Smooth muscle cell (in vitro differentiated cells): ENCODE results near the gene GBE1. TPM values are rescaled to one million over a fixed set of nuclear protein-coding genes. Genes with fewer than 3 reads are reported as not detected.

Experiments used
- DNase-seq: peaks from one replicate; lab custom pipeline; 2025; ENCODE audit not compliant: unreplicated experiment; lab: John Stamatoyannopoulos, UW
- H2AFZ ChIP-seq: fragments of 200-600 bp; sonication (generic); 2 replicates; pipeline ENCODE4 v1.6.0; 2016; ENCODE audit warnings: antibody characterized with exemption, low read depth, mild to moderate bottlenecking
- H3F3A ChIP-seq: fragments of 200-600 bp; sonication (generic); 2 replicates; pipeline ENCODE4 v1.6.0; 2017; ENCODE audit warnings: antibody characterized with exemption, low read depth
- H3K27ac ChIP-seq: fragments of 200-600 bp; sonication (generic); 2 replicates; pipeline ENCODE4 v1.5.1; 2016; ENCODE audit warnings: low read depth, mild to moderate bottlenecking
- H3K27me3 ChIP-seq: fragments of 200-600 bp; sonication (generic); 2 replicates; pipeline ENCODE4 v1.6.1; 2016; ENCODE audit warnings: low read depth, mild to moderate bottlenecking
- H3K36me3 ChIP-seq: fragments of 200-600 bp; sonication (generic); 2 replicates; pipeline ENCODE4 v1.5.1; 2016; ENCODE audit warnings: low read depth
- H3K4me1 ChIP-seq: fragments of 200-600 bp; sonication (generic); 2 replicates; pipeline ENCODE4 v1.5.1; 2016; ENCODE audit warnings: low read depth
- H3K4me2 ChIP-seq: fragments of 200-600 bp; sonication (generic); 2 replicates; pipeline ENCODE4 v1.6.0; 2016; ENCODE audit warnings: mild to moderate bottlenecking
- H3K4me3 ChIP-seq: fragments of 200-600 bp; sonication (generic); 2 replicates; pipeline ENCODE4 v1.5.1; 2016; ENCODE audit warnings: mild to moderate bottlenecking
- H3K79me2 ChIP-seq: fragments of 200-600 bp; sonication (generic); 2 replicates; pipeline ENCODE4 v1.6.0; 2016; ENCODE audit warnings: low read depth, mild to moderate bottlenecking
- H3K9ac ChIP-seq: fragments of 200-600 bp; sonication (generic); 2 replicates; pipeline ENCODE4 v1.6.0; 2016; ENCODE audit warnings: low read depth
- H3K9me3 ChIP-seq: fragments of 200-600 bp; sonication (generic); replicated peaks from 2 replicates; pipeline ENCODE4 v1.5.1; 2016; ENCODE audit warnings: low read depth
- H4K20me1 ChIP-seq: fragments of 200-600 bp; sonication (generic); 2 replicates; pipeline ENCODE4 v1.6.0; 2016; ENCODE audit warnings: low read depth
- WGBS: methylation state at CpG from one replicate; pipeline ENCODE4 v1.1.7; 2016; ENCODE audit warnings: low lambda C conversion rate; 5-methylcytosine and 5-hydroxymethylcytosine counted together
- polyA plus RNA-seq: library from polyadenylated mRNA; unstranded; fragments of >200 nt; fragmentation: Nextera tagmentation; extraction: Ambion mirVana; gene quantifications from 2 replicates; pipeline ENCODE4 v1.2.1, GENCODE V29; 2016
- total RNA-seq: library from RNA; depleted of rRNA; stranded (reverse); fragments of >200 nt; gene quantifications from 2 replicates; pipeline ENCODE4 v1.2.3, GENCODE V29; 2014
- TF ChIP-seq, protein P1 (sequence below): fragments of 200-600 bp; sonication (generic); IDR thresholded peaks from 2 replicates; pipeline ENCODE4 v1.5.1; 2017; ENCODE audit warnings: borderline replicate concordance, mild to moderate bottlenecking, antibody characterized with exemption; ENCODE audit not compliant: insufficient read depth, poor library complexity, severe bottlenecking

GBE1 gene
- total and polyA plus RNA-seq, 2 experiments from 2014 or later = 23.4 to 50.8 TPM

DNA sequence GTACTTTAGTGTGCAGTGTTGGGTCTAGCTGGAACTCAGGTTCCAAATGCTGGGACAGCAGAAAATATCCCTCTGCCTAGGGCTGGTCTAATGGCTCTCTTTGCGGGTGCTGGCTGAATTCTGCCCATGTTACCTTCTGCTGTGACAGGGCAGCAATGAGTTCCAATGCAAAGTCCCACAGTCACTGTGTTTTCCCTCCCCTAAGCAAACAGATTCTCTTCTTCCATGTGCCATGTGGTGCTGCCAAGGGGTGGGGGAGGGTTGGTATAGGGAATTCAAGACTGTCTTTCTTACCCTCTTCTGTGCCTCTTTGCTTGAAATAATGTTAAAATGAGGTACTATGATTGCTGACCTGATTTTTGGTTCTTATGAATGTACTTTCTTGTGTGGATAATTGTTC is 229.6 kb downstream of the GBE1 start:
- TF ChIP-seq, protein P1, sequence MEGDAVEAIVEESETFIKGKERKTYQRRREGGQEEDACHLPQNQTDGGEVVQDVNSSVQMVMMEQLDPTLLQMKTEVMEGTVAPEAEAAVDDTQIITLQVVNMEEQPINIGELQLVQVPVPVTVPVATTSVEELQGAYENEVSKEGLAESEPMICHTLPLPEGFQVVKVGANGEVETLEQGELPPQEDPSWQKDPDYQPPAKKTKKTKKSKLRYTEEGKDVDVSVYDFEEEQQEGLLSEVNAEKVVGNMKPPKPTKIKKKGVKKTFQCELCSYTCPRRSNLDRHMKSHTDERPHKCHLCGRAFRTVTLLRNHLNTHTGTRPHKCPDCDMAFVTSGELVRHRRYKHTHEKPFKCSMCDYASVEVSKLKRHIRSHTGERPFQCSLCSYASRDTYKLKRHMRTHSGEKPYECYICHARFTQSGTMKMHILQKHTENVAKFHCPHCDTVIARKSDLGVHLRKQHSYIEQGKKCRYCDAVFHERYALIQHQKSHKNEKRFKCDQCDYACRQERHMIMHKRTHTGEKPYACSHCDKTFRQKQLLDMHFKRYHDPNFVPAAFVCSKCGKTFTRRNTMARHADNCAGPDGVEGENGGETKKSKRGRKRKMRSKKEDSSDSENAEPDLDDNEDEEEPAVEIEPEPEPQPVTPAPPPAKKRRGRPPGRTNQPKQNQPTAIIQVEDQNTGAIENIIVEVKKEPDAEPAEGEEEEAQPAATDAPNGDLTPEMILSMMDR = no peak
- H4K20me1 ChIP-seq = no peaks in the 10 kb centered on the region
- H2AFZ ChIP-seq = no peak overlapping the region
- H3K27ac ChIP-seq = no peak overlapping the region
- H3K4me3 ChIP-seq = no peak overlapping the region
- no peaks in the 10 kb centered on the region for H3K27me3 ChIP-seq
- WGBS = 95% methylated on average over 1 of the region's 1 CpG
- no peak overlapping the region for H3K4me2 ChIP-seq
- H3K9ac ChIP-seq = no peak overlapping the region
- H3K36me3 ChIP-seq = peaks cover 6% of the 10 kb centered on the region
- H3F3A ChIP-seq = no peaks in the 10 kb centered on the region
- H3K79me2 ChIP-seq = no peaks in the 10 kb centered on the region
- H3K9me3 ChIP-seq = peaks cover 7% of the 10 kb centered on the region
- no peak for DNase-seq
- no peaks in the 10 kb centered on the region for H3K4me1 ChIP-seq

DNA sequence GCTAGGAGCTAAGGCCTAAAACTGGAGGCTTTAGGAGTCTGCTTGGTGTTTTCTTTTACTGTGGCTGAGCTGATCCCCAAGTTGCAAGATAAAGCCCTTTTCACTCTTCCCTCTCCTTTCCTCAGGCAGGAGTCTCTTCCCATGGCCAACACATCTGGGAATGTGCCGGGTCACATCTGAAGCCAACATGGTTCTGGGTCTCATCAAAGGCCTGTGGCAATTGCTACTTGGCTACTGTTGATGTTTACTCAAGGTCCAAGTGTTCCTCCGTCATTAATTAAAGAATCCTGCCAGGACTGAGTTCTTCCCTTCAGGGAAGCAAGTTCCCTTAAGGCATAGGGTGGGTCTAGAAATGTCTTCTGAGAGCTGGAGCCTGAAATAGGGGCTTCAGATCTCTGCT is 230.2 kb downstream of the GBE1 start:
- DNase-seq = no peak
- 98% methylated on average over 2 of the region's 2 CpGs for WGBS
- peaks cover 6% of the 10 kb centered on the region for H3K36me3 ChIP-seq

DNA sequence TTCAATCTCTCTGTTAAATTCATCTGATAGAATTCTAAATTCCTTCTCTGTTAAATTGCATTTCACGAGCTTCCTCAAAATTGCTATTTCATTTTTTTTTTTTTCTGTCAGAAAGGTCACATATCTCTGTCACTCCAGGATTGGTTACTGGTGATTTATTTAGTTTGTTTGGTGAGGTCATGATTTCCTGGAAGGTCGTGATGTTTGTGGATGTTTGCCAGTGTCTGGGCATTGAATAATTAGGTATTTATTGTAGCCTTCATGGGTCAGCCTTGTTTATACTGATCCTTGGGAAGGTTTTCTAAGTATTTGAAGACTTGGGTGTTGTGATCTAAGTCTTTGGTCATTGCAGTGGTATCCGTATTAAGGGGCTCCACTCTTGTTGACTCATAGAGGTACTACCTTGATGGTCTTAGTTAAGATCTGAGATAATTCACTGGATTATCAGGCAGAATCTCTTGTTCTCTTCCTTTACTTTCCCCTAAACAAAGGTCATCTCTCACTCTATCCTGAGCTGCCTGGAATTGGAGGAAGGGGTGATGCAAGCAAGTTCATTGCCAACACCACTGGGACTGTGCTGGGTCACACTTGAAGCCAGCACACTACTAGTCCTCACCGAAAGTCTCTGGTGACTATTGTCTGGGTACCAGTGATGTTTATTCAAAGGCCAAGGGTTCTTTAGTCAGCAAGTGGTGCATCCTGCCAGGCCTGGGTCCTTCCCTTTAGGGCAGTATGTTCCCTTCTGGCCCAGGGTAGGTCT is 231.1 kb downstream of the GBE1 start:
- peaks cover 7% of the 10 kb centered on the region for H3K9me3 ChIP-seq
- TF ChIP-seq, protein P1 = no peak
- no peaks in the 10 kb centered on the region for H3K79me2 ChIP-seq
- no peak overlapping the region for H3K9ac ChIP-seq
- no peaks in the 10 kb centered on the region for H3K4me1 ChIP-seq
- H2AFZ ChIP-seq = no peak overlapping the region
- H3K4me3 ChIP-seq = no peak overlapping the region
- H3K4me2 ChIP-seq = no peak overlapping the region
- DNase-seq = no peak
- no peaks in the 10 kb centered on the region for H3K27me3 ChIP-seq
- H3K36me3 ChIP-seq = peaks cover 6% of the 10 kb centered on the region
- no peaks in the 10 kb centered on the region for H4K20me1 ChIP-seq
- no peaks in the 10 kb centered on the region for H3F3A ChIP-seq
- H3K27ac ChIP-seq = no peak overlapping the region
- WGBS = 94% methylated on average over 4 of the region's 4 CpGs

More for the DNA sequence above, 230.2 kb downstream of the GBE1 start:
- Histone ChIP-seq H3K4me1 (no peaks in the 10 kb centered on the region), H3K79me2 (no peaks in the 10 kb centered on the region), H2AFZ (no peak overlapping the region), H3K4me2 (no peak overlapping the region), H4K20me1 (no peaks in the 10 kb centered on the region), H3K9ac (no peak overlapping the region), H3K27me3 (no peaks in the 10 kb centered on the region), H3K27ac (no peak overlapping the region), H3F3A (no peaks in the 10 kb centered on the region), H3K4me3 (no peak overlapping the region), H3K9me3 (peaks cover 7% of the 10 kb centered on the region)
- TF ChIP-seq, protein P1 = no peak

DNA sequence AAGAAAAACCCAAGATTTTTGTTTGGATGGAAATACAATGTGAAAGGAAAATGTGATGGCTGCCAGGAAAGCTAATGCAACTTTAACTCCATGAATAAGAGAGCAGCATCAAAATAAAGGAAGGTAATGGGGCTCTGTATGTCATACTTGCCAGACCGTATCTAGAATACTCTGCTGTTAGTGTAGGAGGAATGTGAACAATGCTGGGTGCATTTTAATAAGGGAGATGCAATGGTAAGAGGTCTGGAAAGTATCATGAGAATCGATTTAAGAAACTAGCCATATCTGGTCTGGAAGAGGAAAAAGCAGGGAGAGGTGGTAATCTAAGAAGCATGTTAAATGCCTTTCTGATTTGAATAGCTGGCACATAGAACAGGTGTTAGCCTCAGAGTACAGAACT is 239.6 kb downstream of the GBE1 start:
- Histone ChIP-seq H4K20me1 (no peaks in the 10 kb centered on the region), H3K4me1 (no peaks in the 10 kb centered on the region), H3K79me2 (no peaks in the 10 kb centered on the region), H3K36me3 (peaks cover 6% of the 10 kb centered on the region), H3F3A (no peaks in the 10 kb centered on the region), H3K4me3 (no peak overlapping the region), H2AFZ (no peak overlapping the region), H3K27me3 (no peaks in the 10 kb centered on the region), H3K9ac (no peak overlapping the region), H3K4me2 (no peak overlapping the region), H3K9me3 (no peaks in the 10 kb centered on the region), H3K27ac (no peak overlapping the region)
- TF ChIP-seq, protein P1 = no peak
- DNase-seq = no peak
- WGBS = 75% methylated on average over 2 of the region's 2 CpGs
